WTC11 (cell line): ENCODE results near the gene TMEM120A. TPM values are rescaled to one million over a fixed set of nuclear protein-coding genes. Genes with fewer than 3 reads are reported as not detected.

Source experiments
- ATAC-seq: fragments of 200-7000 bp; cut with Tn5 transposase; 2 replicates; pipeline ENCODE4 v1.10.0; 2021; ENCODE audit warnings: mild to moderate bottlenecking, moderate library complexity
- CTCF ChIA-PET: fragments of 300-600 bp; sonication (Branson Sonifier 250); formaldehyde crosslinking; loops from one replicate; lab custom pipeline; 2021; ENCODE audit warnings: antibody characterized with exemption; lab: Charles Lee
- POLR2A ChIA-PET: fragments of 350-600 bp; sonication (Branson Sonifier 250); formaldehyde crosslinking; loops from one replicate; lab custom pipeline; 2021; ENCODE audit warnings: antibody characterized with exemption; lab: Charles Lee
- DNase-seq: peaks from one replicate; pipeline ENCODE4 v3.0.0; 2021; ENCODE audit warnings: low spot score
- H3K27ac Mint-ChIP-seq: 2 replicates; pipeline ENCODE4 v1.8.0; 2021; ENCODE audit warnings: mixed read lengths
- H3K27me3 Mint-ChIP-seq: 2 replicates; pipeline ENCODE4 v1.8.0; 2021; ENCODE audit warnings: low read depth, mild to moderate bottlenecking, moderate library complexity, mixed read lengths
- H3K36me3 Mint-ChIP-seq: 2 replicates; pipeline ENCODE4 v1.8.0; 2021; ENCODE audit warnings: mixed read lengths
- H3K4me1 Mint-ChIP-seq: 2 replicates; pipeline ENCODE4 v1.8.0; 2022; ENCODE audit warnings: mixed read lengths
- H3K4me3 Mint-ChIP-seq: 2 replicates; pipeline ENCODE4 v1.8.0; 2021; ENCODE audit warnings: mild to moderate bottlenecking, moderate library complexity, mixed read lengths
- H3K9me3 Mint-ChIP-seq: 2 replicates; pipeline ENCODE4 v1.8.0; 2021; ENCODE audit warnings: mixed read lengths
- ATF1 ChIP-seq: sonication (generic); formaldehyde crosslinking; IDR thresholded peaks from 2 replicates; pipeline ENCODE4 v1.8.1; 2023; ENCODE audit warnings: mild to moderate bottlenecking, moderate library complexity, missing genetic modification reagents
- CBFB ChIP-seq: sonication (generic); formaldehyde crosslinking; IDR thresholded peaks from 2 replicates; pipeline ENCODE4 v1.8.1; 2022; ENCODE audit warnings: mild to moderate bottlenecking, low read depth, missing genetic modification reagents
- ESRRA ChIP-seq: sonication (generic); formaldehyde crosslinking; IDR thresholded peaks from 2 replicates; pipeline ENCODE4 v1.8.1; 2022; ENCODE audit warnings: mild to moderate bottlenecking, missing genetic modification reagents, borderline replicate concordance
- FOXP1 ChIP-seq: sonication (generic); formaldehyde crosslinking; IDR thresholded peaks from 2 replicates; pipeline ENCODE4 v1.8.0; 2022; ENCODE audit warnings: missing genetic modification reagents, mild to moderate bottlenecking, moderate library complexity, borderline replicate concordance
- JAZF1 ChIP-seq: fragments of 250-450 bp; sonication (Bioruptor Pico); IDR thresholded peaks from 2 replicates; pipeline ENCODE4 v1.9.0; 2021; ENCODE audit warnings: moderate library complexity, mild to moderate bottlenecking, inconsistent platforms
- MXD4 ChIP-seq: fragments of 250-450 bp; sonication (Bioruptor Pico); IDR thresholded peaks from 2 replicates; pipeline ENCODE4 v1.8.0; 2021; ENCODE audit warnings: mild to moderate bottlenecking, moderate library complexity, borderline replicate concordance
- NFATC4 ChIP-seq: fragments of 250-450 bp; sonication (Bioruptor Pico); IDR thresholded peaks from 2 replicates; pipeline ENCODE4 v1.9.0; 2021; ENCODE audit warnings: mild to moderate bottlenecking
- NFYB ChIP-seq: sonication (generic); formaldehyde crosslinking; conservative IDR thresholded peaks from 2 replicates; pipeline ENCODE4 v1.8.0; 2022; ENCODE audit warnings: low read depth, missing genetic modification reagents
- NR3C1 ChIP-seq: sonication (generic); formaldehyde crosslinking; conservative IDR thresholded peaks from 2 replicates; pipeline ENCODE4 v1.8.1; 2023; ENCODE audit warnings: low read depth, mild to moderate bottlenecking, missing genetic modification reagents
- SP1 ChIP-seq: sonication (generic); formaldehyde crosslinking; conservative IDR thresholded peaks from 2 replicates; pipeline ENCODE4 v1.8.1; 2022; ENCODE audit warnings: missing genetic modification reagents
- ZBTB21 ChIP-seq: sonication (generic); formaldehyde crosslinking; IDR thresholded peaks from 2 replicates; pipeline ENCODE4 v1.8.1; 2023; ENCODE audit warnings: mild to moderate bottlenecking, missing genetic modification reagents, borderline replicate concordance
- ZNF121 ChIP-seq: sonication (generic); formaldehyde crosslinking; IDR thresholded peaks from 2 replicates; pipeline ENCODE4 v1.8.0; 2023; ENCODE audit warnings: missing genetic modification reagents
- ZNF138 ChIP-seq: sonication (generic); formaldehyde crosslinking; conservative IDR thresholded peaks from 2 replicates; pipeline ENCODE4 v1.8.1; 2022; ENCODE audit warnings: mild to moderate bottlenecking, moderate library complexity, missing genetic modification reagents
- ZNF263 ChIP-seq: sonication (generic); formaldehyde crosslinking; IDR thresholded peaks from 2 replicates; pipeline ENCODE4 v1.8.1; 2022; ENCODE audit warnings: low read depth, mild to moderate bottlenecking, moderate library complexity, missing genetic modification reagents
- total RNA-seq: library from RNA; stranded (reverse); gene quantifications from 3 replicates; pipeline ENCODE4 v1.2.3, GENCODE V29; 2021
- TF ChIP-seq, protein P1 (sequence below): fragments of 250-450 bp; sonication (Bioruptor Pico); IDR thresholded peaks from 2 replicates; pipeline ENCODE4 v1.9.0; 2021; ENCODE audit warnings: mild to moderate bottlenecking, borderline replicate concordance
- TF ChIP-seq, protein P2 (sequence below): sonication (generic); formaldehyde crosslinking; IDR thresholded peaks from 2 replicates; pipeline ENCODE4 v1.8.0; 2023; ENCODE audit warnings: missing genetic modification reagents
- TF ChIP-seq, protein P3 (sequence below): sonication (generic); formaldehyde crosslinking; IDR thresholded peaks from 2 replicates; pipeline ENCODE4 v1.8.1; 2022; ENCODE audit warnings: low read depth, missing genetic modification reagents, borderline replicate concordance
- TF ChIP-seq, protein P4 (sequence below): fragments of 250-450 bp; sonication (Bioruptor Pico); IDR thresholded peaks from 2 replicates; pipeline ENCODE4 v1.9.0; 2021; ENCODE audit warnings: mild to moderate bottlenecking

The TMEM120A gene
- total RNA-seq, 1 experiment from 2014 or later = 21.9 TPM

DNA sequence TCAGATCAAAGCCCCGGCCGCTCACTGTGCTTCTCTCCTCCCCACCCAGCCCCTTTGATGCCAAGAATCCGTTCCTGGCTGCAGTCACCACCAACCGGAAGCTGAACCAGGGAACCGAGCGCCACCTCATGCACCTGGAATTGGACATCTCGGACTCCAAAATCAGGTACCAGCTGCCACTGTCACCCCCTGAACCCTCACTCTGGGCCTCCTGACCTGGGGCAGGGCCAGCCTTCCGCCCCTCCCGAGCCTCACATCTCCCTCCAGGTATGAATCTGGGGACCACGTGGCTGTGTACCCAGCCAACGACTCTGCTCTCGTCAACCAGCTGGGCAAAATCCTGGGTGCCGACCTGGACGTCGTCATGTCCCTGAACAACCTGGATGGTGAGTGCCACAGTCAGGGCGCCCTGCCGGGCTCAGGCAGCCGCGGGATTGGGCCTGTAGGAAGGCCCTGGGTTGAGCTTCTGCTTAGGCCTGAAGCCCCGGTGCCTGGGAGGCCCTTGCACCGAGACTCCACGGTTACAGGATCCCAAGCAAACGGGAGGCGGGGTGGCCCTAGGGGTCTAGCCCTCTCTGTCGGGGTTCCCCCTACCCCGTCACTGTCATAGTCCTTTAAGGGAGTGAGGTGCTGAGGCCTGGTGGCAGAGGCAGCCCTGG, 10.8 kb downstream of the TMEM120A start (continued):
- no peak for TF ChIP-seq MXD4 (CRISPR knock-in tag)
- no peak for TF ChIP-seq JAZF1 (CRISPR knock-in tag)
- no peak for TF ChIP-seq FOXP1 (CRISPR knock-in tag)
- TF ChIP-seq ZBTB21 = no peak
- TF ChIP-seq ZNF263 (CRISPR knock-in tag) = no peak

DNA sequence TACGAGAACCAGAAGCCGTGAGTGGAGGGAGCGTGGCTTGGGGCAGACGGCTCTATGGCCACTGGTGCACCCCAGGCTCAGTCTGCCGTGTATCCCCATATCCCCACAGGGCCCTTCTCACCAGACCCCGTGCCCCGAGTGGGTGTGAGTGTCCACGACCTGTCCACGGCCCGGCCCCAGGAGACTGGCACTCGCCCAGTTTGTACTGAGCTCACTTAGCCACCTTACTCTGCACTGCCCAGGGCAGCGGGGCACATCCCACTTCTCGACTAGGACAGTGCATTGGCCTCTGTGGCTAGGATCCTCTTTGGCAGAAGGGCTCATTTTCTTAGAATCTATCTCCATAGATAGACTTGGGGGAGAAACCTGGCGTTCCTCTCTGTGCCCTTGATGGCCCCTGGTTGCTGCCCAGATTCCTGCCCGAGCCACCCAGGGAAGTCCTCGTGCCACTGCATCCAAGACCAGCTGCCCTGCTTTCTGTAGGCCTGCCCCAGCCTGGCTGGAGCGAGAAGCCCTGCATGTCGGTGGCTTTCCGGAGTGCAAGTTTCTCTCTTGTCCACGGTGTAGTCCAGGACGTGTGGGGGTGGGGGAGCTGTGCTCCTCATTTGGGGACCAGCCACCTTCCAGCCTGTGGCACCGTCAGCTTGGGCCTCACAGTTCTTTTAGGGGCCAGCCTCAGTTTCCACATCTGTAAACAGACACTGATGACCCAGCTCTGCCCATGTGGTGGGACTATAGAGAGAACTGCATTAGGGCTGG, 11.9 kb downstream of the TMEM120A start:
- no peak overlapping the region for H3K27ac Mint-ChIP-seq
- no peaks in the 10 kb centered on the region for H3K4me1 Mint-ChIP-seq
- H3K27me3 Mint-ChIP-seq = no peaks in the 10 kb centered on the region
- TF ChIP-seq SP1 (no peak), NR3C1 (CRISPR knock-in tag) (no peak), ATF1 (CRISPR knock-in tag) (no peak), FOXP1 (CRISPR knock-in tag) (no peak), ZNF138 (CRISPR knock-in tag) (no peak), ESRRA (CRISPR knock-in tag) (no peak), NFATC4 (no peak), ZNF121 (no peak), CBFB (no peak), NFYB (CRISPR knock-in tag) (no peak)
- TF ChIP-seq, protein P1, sequence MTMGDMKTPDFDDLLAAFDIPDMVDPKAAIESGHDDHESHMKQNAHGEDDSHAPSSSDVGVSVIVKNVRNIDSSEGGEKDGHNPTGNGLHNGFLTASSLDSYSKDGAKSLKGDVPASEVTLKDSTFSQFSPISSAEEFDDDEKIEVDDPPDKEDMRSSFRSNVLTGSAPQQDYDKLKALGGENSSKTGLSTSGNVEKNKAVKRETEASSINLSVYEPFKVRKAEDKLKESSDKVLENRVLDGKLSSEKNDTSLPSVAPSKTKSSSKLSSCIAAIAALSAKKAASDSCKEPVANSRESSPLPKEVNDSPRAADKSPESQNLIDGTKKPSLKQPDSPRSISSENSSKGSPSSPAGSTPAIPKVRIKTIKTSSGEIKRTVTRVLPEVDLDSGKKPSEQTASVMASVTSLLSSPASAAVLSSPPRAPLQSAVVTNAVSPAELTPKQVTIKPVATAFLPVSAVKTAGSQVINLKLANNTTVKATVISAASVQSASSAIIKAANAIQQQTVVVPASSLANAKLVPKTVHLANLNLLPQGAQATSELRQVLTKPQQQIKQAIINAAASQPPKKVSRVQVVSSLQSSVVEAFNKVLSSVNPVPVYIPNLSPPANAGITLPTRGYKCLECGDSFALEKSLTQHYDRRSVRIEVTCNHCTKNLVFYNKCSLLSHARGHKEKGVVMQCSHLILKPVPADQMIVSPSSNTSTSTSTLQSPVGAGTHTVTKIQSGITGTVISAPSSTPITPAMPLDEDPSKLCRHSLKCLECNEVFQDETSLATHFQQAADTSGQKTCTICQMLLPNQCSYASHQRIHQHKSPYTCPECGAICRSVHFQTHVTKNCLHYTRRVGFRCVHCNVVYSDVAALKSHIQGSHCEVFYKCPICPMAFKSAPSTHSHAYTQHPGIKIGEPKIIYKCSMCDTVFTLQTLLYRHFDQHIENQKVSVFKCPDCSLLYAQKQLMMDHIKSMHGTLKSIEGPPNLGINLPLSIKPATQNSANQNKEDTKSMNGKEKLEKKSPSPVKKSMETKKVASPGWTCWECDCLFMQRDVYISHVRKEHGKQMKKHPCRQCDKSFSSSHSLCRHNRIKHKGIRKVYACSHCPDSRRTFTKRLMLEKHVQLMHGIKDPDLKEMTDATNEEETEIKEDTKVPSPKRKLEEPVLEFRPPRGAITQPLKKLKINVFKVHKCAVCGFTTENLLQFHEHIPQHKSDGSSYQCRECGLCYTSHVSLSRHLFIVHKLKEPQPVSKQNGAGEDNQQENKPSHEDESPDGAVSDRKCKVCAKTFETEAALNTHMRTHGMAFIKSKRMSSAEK (CRISPR knock-in tag) = no peak
- TF ChIP-seq, protein P2, sequence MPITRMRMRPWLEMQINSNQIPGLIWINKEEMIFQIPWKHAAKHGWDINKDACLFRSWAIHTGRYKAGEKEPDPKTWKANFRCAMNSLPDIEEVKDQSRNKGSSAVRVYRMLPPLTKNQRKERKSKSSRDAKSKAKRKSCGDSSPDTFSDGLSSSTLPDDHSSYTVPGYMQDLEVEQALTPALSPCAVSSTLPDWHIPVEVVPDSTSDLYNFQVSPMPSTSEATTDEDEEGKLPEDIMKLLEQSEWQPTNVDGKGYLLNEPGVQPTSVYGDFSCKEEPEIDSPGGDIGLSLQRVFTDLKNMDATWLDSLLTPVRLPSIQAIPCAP (CRISPR knock-in tag) = no peak
- TF ChIP-seq, protein P3, sequence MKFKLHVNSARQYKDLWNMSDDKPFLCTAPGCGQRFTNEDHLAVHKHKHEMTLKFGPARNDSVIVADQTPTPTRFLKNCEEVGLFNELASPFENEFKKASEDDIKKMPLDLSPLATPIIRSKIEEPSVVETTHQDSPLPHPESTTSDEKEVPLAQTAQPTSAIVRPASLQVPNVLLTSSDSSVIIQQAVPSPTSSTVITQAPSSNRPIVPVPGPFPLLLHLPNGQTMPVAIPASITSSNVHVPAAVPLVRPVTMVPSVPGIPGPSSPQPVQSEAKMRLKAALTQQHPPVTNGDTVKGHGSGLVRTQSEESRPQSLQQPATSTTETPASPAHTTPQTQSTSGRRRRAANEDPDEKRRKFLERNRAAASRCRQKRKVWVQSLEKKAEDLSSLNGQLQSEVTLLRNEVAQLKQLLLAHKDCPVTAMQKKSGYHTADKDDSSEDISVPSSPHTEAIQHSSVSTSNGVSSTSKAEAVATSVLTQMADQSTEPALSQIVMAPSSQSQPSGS (CRISPR knock-in tag) = no peak
- TF ChIP-seq, protein P4, sequence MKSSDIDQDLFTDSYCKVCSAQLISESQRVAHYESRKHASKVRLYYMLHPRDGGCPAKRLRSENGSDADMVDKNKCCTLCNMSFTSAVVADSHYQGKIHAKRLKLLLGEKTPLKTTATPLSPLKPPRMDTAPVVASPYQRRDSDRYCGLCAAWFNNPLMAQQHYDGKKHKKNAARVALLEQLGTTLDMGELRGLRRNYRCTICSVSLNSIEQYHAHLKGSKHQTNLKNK (CRISPR knock-in tag) = no peak
- H3K9me3 Mint-ChIP-seq = no peaks in the 10 kb centered on the region
- H3K4me3 Mint-ChIP-seq = no peak overlapping the region
- no peak for DNase-seq
- ATAC-seq = no peak
- peaks cover 18% of the 10 kb centered on the region for H3K36me3 Mint-ChIP-seq
- POLR2A ChIA-PET = no interaction called here
- CTCF ChIA-PET = interaction anchor here (0.8 to 1.4 kb wide), 3 partner anchors 8 to 37 kb away, joined by 3 to 5 read pairs (median 3); no protein-coding TSS in a partner anchor
